ENCODE data around the gene CDKN1C.

Gene CDKN1C

GRCh38 chr11:2890466-2891294 lies 5.1 kb upstream of the CDKN1C start:
- DNase-seq (ENCODE audit: low read depth, low spot score): no peak

- DNase-seq (ENCODE audit: low read depth, low spot score): no peak
Observed at GRCh38 chr11:2889362-2890273, 4.0 kb upstream of the CDKN1C start.

- DNase-seq (ENCODE audit: low read depth, low spot score): peak; percentile 58
Observed at GRCh38 chr11:2888266-2888968, 2.8 kb upstream of the CDKN1C start.

- no peak for DNase-seq (ENCODE audit: low read depth, low spot score)
Observed at GRCh38 chr11:2887515-2888195, 2.1 kb upstream of the CDKN1C start.

GRCh38 chr11:2886936-2887335 lies 1.4 kb upstream of the CDKN1C start:
- no peak for DNase-seq (ENCODE audit: low read depth, low spot score)

- DNase-seq (ENCODE audit: low read depth, low spot score): no peak
Observed at GRCh38 chr11:2886191-2886894, 768 bp upstream of the CDKN1C start.

- DNase-seq (ENCODE audit: low read depth, low spot score): no peak
Observed at GRCh38 chr11:2885017-2885677, 428 bp downstream of the CDKN1C start.

GRCh38 chr11:2883979-2884815 lies 1.4 kb downstream of the CDKN1C start:
- DNase-seq (ENCODE audit: low read depth, low spot score): no peak

GRCh38 chr11:2883640-2883978 lies 2.0 kb downstream of the CDKN1C start:
- DNase-seq (ENCODE audit: low read depth, low spot score): no peak

GRCh38 chr11:2882396-2883110 lies 3.0 kb downstream of the CDKN1C start:
- no peak for DNase-seq (ENCODE audit: low read depth, low spot score)

- no peak for DNase-seq (ENCODE audit: low read depth, low spot score)
Observed at GRCh38 chr11:2881981-2882375, 3.6 kb downstream of the CDKN1C start.

GRCh38 chr11:2881076-2881980 lies 4.2 kb downstream of the CDKN1C start:
- DNase-seq (ENCODE audit: low read depth, low spot score): no peak

- no peak for DNase-seq (ENCODE audit: low read depth, low spot score)
Observed at GRCh38 chr11:2880646-2881045, 4.9 kb downstream of the CDKN1C start.

GRCh38 chr11:2878782-2879181 lies 6.8 kb downstream of the CDKN1C start:
- DNase-seq (ENCODE audit: low read depth, low spot score): no peak

- DNase-seq (ENCODE audit: low read depth, low spot score): no peak
Observed at GRCh38 chr11:2877474-2877873, 8.1 kb downstream of the CDKN1C start.

- DNase-seq (ENCODE audit: low read depth, low spot score): no peak
Observed at GRCh38 chr11:2874963-2875362, 10.6 kb downstream of the CDKN1C start.

- DNase-seq (ENCODE audit: low read depth, low spot score): no peak
Observed at GRCh38 chr11:2870969-2871680, 14.4 kb downstream of the CDKN1C start.
